Inflammatory macrophage (primary cell): ENCODE results near the gene MRPL36.
"Not testable (repeated sequence)": the region's sequence is repeated elsewhere in the genome, so short reads cannot be mapped to it uniquely, and the experiment has no call there.

Experiments
- DNase-seq, 2 donors: peaks; one replicate each; pipeline ENCODE4 v3.0.0-alpha.2; 2020 to 2022
- total RNA-seq, 18 experiments: gene quantifications; one replicate each; lab custom pipeline; 2026; ENCODE audit warnings: mixed read lengths in 6 of 18, inconsistent platforms in 2 of 18; lab: John Stamatoyannopoulos, UW

The MRPL36 gene
- 4.7 to 18.3 (median 11.9) reads per million in 18 experiments for total RNA-seq

DNA sequence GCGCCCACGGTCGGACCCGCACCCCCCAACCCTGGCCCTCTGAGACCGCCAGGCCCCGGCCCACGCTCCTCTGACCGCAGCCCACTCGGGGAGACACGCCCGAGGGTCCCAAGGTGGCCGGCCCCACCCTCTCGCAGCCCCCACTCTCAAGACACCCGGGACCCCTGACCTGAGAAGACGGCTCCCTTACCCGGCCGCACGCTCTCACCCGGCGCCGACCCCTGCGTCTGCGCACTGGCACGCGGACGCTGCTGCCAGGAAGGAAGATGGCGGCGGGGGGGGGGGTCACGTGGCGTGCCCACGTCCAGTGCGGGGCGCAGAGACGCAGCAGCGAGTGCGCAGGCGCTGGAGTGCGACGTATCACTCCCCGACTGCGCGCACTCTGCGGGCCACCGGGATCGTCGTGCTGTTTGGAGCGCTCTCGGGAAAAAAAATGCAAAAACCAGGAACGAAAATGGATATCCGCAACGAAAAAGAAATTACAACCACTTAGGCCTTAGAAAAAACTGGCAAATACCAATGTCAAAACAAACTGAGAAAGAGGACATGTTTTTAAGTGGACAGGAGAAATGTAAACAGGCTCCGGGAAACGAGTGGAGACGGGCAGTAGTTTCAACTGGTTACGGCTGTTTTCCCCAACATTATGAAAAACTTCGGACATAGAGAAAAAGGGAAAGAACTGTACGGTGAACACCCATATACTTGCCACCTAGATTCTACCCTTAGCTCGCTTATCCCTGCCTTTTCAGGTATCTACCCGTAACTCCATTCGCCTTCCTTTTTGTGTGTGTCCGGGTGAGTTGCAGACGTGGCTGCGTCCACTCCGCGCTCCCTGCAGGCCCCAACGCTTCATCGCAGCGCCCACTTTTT, at the start of gene MRPL36:
Gene MRPL36, minus strand, starts transcription at position 236 of the 870 bp plus-strand sequence. CDS start 902 bp downstream, outside the sequence.
- DNase-seq: peak; percentile 94 to 95

DNA sequence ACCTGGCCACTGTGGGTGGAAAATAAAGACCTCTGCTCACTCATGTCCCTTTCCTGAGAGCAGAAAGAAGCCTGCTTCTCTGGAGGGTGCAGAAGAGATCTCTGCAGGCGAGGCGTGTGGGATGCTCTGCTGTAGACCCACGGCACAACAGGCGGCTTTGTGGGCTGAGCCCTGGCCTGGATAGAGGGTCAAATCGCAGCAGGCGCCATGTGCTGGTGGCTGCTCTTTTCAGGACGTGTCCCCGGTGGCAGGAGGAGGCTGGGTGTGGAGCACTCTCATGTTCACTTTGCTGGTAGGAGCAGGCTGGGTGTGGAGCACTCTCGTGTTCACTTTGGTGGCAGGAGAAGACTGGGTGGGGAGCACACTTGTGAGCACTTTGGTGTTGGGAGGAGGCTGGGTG, 48.0 kb upstream of the MRPL36 start:
- DNase-seq: no peak

DNA sequence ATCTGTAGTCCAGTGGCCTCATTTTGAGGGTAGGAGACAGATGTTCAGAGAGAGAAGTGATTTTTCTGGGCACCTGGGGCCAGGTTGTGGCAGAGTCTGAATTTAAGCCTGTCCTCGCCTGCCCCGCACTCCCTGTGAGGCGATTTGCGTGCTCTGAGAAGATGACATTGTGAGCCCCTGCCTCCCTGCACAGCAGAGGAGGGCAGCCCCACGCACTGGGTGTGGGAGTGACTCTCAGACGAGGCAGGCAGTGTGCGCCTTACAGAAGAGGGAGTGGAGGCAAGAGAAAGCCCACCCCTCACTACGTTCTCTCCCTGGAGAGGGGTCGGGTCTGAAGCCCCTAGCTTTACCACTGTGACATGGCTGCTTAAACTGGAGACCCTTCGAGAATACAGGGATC, 47.4 kb upstream of the MRPL36 start:
- no peak for DNase-seq

DNA sequence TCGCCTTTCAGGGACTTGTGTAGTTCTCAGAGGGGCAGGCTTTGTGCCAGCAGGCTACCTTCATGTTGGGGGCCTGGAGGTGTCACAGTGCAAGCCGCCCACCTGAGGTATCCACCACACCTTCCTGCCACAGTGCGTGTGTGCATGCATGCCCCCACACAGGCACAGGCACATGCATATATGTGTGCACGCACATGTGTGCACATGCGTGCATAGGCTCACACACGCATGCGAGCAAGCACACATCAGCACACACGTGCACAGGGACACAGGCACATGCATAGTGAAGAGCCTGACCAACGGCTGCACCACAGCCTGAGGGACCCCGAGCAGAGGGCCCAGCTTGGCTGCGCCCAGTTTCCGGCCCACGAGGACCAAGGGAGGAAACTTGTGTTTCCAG, 46.9 kb upstream of the MRPL36 start:
- no peak for DNase-seq

DNA sequence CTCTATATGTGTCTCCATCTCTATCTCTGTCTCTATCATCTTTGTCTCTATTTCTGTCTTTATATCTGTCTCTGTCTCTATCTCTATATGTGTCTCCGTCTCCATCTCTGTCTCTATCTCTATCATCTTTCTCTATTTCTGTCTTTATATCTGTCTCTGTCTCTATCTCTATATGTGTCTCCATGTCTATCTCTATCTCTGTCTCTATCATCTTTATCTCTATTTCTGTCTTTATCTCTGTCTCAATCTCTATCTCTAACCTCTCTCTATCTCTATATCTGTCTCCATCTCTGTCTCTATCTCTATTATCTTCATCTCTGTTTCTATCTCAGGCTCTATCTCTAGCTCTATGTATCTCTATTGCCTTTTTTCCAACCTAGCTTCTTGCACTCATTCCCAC, 46.1 kb upstream of the MRPL36 start:
- DNase-seq: no peak

DNA sequence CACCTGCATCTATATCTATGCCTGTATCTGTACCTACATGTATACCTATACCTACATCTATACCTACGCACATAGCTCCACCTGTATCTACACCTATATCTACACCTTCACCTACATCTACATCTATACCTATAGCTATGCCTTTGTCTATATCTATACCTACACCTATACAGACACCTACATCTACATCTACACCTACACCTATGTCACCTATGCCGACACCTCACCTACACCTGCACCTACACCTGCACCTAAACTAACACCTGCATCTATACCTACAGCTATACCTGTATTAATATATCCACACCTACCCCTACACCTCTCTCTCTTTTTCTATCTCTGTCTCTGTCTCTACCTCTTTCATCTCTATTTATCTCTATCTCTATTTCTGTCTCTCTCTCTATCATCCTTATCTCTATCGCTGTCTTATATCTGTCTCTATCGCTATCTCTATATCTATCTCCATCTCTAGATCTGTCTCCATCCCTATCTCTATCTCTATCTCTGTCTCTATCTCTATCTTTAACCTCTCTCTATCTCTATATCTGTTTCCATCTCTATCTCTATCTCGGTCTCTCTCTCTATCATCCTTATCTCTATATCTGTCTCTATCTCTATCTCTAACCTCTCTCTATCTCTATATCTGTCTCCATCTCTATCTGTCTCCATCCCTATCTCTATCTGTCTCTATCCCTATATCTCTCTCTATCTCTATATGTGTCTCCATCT, 45.2 kb upstream of the MRPL36 start:
- no peak for DNase-seq

DNA sequence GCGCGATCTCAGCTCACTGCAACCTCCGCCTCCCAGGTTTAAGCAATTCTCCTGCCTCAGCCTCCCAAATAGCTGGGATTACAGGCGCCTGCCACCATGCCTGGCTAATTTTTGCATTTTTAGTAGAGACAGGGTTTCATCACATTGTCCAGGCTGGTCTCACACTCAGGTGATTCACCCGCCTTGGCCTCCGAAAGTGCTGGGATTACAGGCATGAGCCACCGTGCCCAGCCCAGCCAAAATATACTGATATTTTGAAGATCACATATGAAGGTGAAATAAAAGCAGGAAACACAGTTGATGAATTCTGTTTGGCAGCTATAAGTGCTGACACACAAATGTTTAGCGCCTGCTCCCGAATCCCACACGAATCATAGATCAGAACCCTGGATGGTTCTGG, 44.1 kb upstream of the MRPL36 start:
- not testable (repeated sequence) for DNase-seq

DNA sequence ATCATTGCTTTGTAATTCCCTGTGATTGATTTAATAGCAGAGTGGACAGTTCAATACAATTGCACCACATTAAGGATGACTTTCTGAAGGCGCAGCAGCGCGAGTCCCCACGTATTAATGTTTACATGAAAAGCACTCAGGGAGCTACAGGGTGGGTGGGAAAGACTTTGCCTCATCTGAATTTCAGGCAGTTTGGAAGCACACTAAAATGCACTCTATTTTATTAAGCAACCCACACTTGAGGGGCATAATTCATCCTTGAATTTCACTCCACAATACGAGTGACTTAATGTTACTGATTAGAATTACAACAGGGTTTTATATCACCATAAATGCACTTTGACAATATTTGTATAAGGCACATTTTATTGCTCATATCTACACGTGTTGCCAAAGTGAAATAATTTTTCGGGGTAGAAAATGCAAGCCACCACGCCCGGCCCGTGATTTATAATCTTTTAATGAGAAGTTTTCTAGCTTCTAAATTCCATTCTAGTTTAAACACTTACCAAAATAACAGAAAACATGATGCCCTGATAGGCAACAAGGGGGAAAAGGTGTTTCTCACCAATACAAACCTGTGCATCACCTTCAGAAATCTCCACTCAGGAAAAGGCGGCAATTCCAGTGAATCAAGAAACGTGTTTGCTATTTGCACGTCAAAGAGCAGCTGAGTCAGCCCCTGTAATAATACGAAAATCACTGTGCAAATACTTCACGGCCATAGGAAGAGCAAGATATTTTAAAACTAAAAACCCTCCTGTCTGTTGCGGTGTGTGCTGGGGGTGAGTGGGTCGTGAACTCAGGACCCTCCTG, 42.6 kb upstream of the MRPL36 start:
- DNase-seq: no peak

DNA sequence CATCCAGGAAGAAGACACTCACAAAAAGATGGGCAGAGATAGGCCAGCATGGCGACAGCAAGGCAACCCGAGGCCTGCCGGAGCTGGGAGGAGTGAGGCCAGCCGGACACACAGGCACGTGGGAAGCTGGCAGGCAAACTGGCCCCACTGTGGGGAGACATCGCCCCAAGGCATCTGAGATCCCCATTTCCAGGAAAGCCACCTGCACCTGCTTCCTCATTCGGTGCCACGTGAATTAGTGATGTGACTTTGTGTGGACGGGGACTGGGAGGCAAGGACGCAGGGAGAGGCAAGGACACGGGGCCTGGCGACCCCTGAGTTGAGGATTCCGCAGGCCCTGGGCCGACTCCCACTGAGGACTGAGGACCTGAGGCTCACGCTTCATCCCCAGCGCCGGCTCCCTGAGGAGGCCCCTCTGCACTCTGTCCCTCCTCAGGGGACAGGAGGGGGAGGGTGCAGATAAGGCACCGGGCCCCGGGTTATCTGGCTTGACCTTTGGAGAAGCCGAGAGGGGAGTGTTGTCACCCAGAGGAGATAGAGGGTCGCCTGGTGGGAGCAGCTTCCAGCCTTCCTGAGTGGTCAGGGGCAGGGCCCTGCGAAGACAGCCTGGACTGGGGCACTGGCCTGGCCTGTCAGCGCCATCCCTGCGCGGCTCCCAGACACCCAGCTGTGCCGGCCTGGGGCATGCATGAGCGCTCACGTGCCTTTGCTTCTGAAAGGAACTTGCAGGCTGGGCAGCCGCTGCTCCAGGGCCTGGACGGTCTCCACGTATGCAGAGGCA, 41.3 kb upstream of the MRPL36 start:
- no peak for DNase-seq

DNA sequence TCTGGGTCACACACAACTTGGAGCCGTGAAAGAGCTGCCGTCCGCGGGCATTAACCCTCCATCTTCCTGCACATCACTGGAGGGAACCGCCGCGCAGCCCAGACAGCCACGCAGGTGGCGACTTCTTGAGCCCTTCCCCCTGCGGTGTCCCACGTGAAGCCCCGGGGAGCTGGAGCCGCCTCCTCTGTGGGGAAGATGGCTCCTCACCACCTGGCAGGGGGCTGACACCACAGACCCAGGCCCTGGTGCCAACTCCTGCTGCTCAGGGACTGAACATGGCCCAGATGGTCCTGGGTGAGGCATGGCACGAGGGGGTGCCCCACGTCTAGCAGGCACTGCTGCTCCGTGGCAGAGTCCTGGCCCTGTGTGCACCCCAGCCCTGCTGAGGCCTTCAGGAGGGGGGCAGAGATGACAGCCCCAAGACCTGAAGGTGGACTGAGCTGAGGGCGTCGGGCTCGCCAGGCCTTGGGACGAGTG, 40.5 kb upstream of the MRPL36 start:
- DNase-seq: no peak

DNA sequence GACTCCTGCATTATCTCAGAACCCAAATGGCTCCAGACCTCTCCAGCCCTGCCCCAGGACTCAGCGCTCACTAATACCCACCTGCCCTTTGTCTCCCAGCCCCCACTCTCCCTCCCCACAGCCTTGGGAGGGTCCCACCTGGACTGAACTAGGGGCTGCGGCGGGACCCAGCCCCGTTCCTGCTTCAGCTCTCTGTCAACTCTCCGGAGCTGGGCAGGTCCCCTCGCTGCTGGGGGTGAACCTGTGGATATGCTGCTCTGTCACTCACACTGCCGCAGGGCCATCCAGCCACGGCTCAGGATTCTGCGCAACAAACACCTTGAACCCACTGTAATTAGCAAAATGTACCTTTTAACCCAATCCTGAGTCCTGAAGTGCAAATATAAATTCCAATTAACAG, 38.4 kb upstream of the MRPL36 start:
- DNase-seq: no peak

DNA sequence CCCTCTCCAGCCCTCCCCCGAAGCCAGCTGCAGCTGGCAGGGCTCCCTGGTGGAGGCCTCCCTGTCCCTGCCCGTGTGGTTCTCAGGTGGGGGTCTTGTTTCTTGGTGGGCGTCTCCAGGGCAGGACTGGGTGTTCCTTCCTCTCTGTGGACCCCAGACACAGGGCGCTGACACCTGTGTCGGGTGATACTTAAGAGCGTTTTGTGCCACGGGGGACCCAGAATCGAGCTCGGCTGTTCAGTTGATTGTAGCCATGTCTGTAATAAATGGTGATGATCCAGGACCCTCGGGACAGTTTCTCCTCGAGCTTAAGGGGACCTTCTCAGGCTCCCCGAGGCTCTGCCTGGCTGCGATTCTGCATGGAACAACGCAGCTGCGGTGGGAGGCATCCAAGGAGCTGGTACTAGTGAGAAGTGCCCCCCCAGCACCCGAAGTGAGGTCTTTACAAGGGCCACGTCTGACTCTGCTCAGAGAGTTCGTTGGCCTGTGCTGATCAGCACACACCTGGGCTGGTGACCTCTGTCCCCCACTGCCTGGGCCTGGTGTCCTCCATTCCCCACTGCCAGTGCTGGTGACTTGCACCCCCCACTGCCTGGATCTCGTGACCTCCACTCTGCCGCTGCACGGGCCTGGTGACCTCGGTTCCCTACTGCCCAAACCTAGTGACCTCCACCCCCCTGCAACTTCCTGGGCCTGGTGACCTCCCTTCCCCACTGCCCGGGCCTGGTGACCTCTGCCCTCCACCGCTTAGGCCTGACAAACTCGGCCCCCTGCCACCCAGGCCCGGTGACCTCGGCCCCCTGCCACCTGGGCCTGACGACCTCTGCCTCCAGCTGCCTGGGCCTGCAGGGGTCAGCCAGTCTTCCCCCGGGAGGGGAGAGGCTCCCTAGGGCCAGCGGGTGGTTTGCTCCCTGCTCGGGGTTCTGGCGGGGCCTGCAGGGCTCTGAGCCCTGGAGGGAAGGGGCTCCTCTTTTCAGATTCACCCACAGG, 37.5 kb upstream of the MRPL36 start:
- DNase-seq: no peak

DNA sequence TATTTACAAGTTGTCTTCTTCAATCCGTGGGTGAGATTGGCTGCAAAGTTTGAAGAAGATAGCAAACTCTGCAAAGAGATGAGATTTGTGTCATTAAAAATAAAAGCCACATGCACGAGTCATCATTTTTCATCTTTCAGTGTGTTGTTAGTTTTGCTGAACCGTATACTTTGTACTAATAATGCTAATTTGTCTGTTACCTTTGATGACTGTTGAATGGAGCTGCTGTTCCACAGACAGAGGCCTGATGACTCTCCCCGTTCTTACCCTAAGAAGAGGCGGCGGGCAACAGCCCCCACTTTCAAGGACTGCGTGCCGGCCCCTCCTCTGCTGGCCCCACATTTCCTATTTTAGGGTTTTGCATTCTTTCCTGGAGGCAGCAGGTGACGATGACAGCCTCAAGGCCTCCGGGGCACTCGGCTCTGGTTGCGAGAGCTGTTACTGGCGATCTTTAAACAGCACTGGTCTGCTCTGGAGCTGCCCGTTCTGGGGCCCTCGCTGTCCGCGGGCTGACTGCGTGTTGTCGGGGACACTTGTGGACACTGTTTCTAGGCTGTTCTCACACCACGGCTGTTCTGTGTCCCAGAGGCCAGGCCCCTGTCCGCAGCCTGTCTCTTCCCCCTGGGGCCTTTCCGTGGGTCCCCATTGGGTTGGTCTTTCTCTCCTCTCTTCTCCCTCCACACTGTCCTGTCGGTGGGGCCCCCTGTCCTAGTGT, 36.7 kb upstream of the MRPL36 start:
- no peak for DNase-seq

DNA sequence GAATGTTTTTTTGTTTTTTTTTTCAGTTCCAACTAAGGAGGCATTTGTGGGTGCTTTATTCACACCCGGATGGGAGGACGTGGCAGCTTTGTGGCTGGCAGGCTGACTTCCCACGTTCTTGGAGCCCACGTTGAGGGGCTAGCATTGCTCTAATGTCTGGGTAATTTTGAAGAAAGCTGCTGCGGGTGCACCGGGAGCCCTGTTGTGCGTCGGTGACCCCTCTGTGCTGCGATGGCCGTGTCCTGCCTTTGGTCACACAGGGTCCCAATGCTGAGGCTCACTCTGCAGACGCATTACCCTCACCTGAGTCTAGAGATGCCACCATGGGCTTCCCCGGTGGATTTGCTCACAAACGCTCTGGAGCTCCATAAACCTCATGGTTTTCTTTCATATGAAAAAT, 35.8 kb upstream of the MRPL36 start:
- no peak for DNase-seq

DNA sequence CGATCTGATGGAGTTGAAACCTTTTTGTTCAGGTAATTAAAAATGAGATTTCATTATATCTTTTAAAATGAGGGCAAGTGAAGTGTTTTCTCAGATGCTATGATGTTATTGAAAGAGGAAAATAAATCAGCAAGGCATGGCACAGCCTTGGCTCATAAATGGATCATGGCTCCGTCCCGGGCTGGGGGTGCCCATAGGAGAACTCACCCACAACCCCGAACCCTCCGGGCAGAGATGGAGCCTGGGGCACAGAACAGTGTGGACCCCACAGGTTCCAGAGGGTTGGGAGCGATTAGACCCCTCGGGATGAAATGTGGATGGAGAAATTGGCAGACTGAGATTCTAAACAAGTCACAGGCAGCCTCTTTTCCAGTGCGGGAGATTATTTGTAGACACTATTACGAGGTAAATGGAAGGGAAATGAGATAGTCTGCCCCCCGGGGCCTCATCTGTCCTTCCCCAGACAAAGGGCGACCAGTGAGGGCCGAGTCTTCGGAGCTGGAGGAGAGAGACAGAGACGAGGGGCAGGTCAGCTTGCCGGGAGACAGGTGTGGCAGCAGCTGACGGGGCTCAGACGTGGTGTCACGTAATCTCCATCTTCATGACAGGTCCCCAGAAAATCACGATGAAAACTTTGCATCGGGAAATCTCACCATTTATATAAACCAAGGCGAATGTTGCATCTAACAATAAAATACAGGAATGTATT, 35.2 kb upstream of the MRPL36 start:
- DNase-seq: no peak

DNA sequence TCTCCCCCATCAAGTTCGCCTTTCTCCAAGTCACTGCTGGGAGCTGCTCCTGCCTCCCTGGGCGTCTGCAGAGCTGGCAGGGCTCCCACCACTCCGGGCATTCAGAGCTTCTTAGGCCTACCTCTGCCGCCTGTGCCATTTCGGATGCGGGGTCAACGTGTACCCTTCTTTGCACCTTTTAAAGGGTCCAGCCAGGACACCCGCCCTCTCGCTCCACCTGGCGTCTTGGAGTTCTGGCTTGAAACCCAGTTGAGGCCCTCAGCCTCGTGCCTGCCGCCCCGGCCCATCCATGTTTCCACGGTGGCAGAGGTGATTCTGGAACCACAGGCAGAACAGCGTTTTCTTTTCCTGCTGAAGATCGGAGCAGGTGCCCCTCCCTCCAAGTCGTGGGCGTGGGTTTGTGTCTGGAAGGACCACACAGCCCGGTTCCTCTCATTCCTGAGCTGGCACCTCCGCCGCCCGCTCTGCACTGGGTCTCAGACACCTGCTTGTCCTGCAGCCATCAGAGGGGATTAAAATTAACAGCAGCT, 34.5 kb upstream of the MRPL36 start:
- no peak for DNase-seq

DNA sequence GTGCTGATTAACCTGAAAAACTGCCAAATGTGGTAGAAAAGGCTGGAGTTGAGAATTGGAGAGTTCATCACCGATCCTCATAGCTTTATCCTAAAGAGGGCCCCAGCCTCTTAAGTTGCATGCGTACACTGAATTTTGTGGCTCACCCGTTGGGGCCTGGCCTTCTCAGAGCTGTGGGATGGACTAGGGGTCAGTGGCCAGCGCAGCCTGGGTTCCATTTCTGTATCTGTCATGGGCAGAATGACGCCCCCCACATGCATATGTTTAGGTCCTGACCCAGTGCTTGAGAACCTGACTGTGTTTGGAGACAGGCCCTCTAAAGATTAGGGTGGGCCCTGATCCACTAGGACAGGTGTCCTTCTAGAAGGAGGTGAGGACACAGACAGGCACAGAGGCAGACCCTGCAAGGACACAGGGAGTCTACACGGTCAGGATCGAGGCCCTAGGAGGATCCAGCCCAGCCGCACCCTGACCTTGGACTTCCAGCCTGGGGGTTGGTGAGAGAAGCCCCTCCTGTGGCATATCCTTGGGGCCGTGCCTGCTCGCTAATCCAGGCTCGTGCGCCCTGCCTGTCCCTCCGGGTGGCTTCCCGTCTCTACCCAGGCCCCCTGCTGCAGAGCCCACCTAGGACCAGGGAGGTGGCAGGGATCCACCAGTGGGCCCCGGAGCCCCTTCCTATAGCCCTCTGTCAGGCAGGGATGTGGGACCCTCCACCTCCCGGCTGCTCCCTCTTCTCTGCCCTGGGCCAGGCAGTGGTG, 33.8 kb upstream of the MRPL36 start:
- no peak for DNase-seq

DNA sequence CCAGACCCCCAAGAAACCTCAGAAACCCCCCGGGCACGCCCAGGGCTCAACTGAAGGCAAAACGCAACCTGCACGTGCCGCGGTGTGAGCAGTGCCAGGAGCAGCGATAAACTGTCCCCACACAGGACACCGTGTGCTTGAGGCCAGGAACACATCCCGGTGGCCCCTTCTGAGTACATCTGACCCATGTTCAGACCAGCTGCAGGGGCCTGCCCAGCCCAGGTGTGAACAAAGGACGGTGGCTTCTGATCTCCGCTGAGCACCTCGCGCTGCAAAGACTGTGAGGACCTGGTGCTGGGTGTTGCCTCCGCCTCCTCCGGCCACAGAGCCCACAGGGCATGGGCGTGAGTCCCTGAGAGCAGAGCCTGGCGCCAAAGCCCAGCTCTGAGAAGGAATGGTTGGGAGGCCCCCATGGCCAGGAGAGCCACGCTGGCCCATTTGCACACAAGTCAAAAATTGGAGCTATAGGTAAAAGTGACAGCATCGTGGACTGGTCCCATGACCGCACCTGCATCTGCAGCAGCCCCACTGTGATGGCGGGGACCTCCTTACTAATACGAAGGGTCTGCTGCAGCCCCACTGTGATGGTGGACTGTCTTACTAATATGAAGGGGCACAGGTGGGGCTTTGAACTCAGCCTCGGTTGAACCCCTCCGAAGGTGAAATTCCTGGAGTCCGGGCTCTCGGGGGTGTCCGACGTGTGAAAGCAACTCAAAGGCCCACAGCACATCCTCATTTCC, 33.0 kb upstream of the MRPL36 start:
- DNase-seq: no peak
